HepG2 (cell line): Measurements from ENCODE around the gene HCRTR1. TPM values are rescaled to one million over a fixed set of nuclear protein-coding genes. Genes with fewer than 3 reads are reported as not detected.

Experiments used
- BRD4 ChIP-seq: sonication (generic); formaldehyde crosslinking; IDR thresholded peaks from 2 replicates; pipeline ENCODE4 v1.4.0; 2020; ENCODE audit warnings: missing genetic modification reagents
- HMG20B ChIP-seq: conservative IDR thresholded peaks from 2 replicates; pipeline ENCODE4 v1.6.1; 2016; ENCODE audit warnings: missing genetic modification reagents, missing compliant biosample characterization
- HMGA1 ChIP-seq: sonication (generic); formaldehyde crosslinking; conservative IDR thresholded peaks from 2 replicates; pipeline ENCODE4 v1.4.0; 2020; ENCODE audit warnings: missing genetic modification reagents
- MBD4 ChIP-seq: IDR thresholded peaks from 2 replicates; pipeline ENCODE4 v1.6.1; 2012; ENCODE audit warnings: low read length, inconsistent platforms, borderline replicate concordance
- MIXL1 ChIP-seq: IDR thresholded peaks from 2 replicates; pipeline ENCODE4 v1.6.1; 2016
- NCOR1 ChIP-seq: fragments of 200-600 bp; sonication (generic); IDR thresholded peaks from 2 replicates; pipeline ENCODE4 v1.7.0; 2017; ENCODE audit warnings: antibody characterized with exemption, low read length, borderline replicate concordance
- RAD21 ChIP-seq: fragments of 450-650 bp; formaldehyde crosslinking; IDR thresholded peaks from 2 replicates; pipeline ENCODE4 v1.5.0; 2020; ENCODE audit warnings: mild to moderate bottlenecking
- RARA ChIP-seq: IDR thresholded peaks from 2 replicates; pipeline ENCODE4 v1.6.1; 2016; ENCODE audit warnings: missing genetic modification reagents, missing compliant biosample characterization
- SOX13 ChIP-seq, 3 experiments: fragments of 450-650 bp in 1 of 3; sonication (generic) in 1 of 3; formaldehyde crosslinking in 1 of 3; IDR thresholded peaks in 2 of 3; conservative IDR thresholded peaks in 1 of 3; 2 replicates each; pipeline versions ENCODE4 v1.5.0 to v1.6.1; 2016 to 2020; ENCODE audit warnings: antibody characterized with exemption in 1 of 3, mild to moderate bottlenecking in 1 of 3, missing compliant biosample characterization in 1 of 3, missing genetic modification reagents in 1 of 3, moderate library complexity in 1 of 3
- ZBTB40 ChIP-seq, 2 experiments: fragments of 450-650 bp in 1 of 2; sonication (generic) in 1 of 2; formaldehyde crosslinking in 1 of 2; IDR thresholded peaks; 2 replicates each; pipeline versions ENCODE4 v1.6.1 to v1.8.0; 2016 to 2022; ENCODE audit warnings: antibody characterized with exemption in 1 of 2, mild to moderate bottlenecking in 1 of 2, missing genetic modification reagents in 1 of 2
- ZNF343 ChIP-seq: sonication (generic); formaldehyde crosslinking; IDR thresholded peaks from 2 replicates; pipeline ENCODE4 v1.4.0; 2020; ENCODE audit warnings: mild to moderate bottlenecking, missing genetic modification reagents
- ZNF615 ChIP-seq: sonication (generic); formaldehyde crosslinking; IDR thresholded peaks from 2 replicates; pipeline ENCODE4 v1.5.0; 2020; ENCODE audit warnings: mild to moderate bottlenecking, missing genetic modification reagents, borderline replicate concordance
- ZNF770 ChIP-seq: sonication (generic); formaldehyde crosslinking; IDR thresholded peaks from 2 replicates; pipeline ENCODE4 v1.5.0; 2020; ENCODE audit warnings: mild to moderate bottlenecking, missing genetic modification reagents
- polyA plus RNA-seq, 8 experiments: library from polyadenylated mRNA; depleted of rRNA in 3 of 8; stranded (reverse) in 7 of 8; unstranded in 1 of 8; fragments of >200 nt; fragmentation: Illumina TruSeq in 4 of 8; extraction: Trizol in 4 of 8; gene quantifications; 2 replicates each; pipeline versions ENCODE4 v1.2.1 to v1.2.3, GENCODE V29; 2011 to 2016; ENCODE audit warnings: low read depth in 4 of 8, missing spikeins in 1 of 8, mixed read lengths in 1 of 8; ENCODE audit not compliant: insufficient read depth in 1 of 8
- total RNA-seq, 5 experiments: library from RNA; depleted of rRNA; stranded (reverse); fragments of >200 nt; fragmentation: Illumina TruSeq; extraction: Trizol; gene quantifications; 2 replicates each; pipeline ENCODE4 v1.2.3, GENCODE V29; 2016; ENCODE audit warnings: low read depth in 1 of 5

The HCRTR1 gene
- total and polyA plus RNA-seq, 2 of the 13 experiments (the other 11 are each of a cell fraction or from before 2014, with no cell fraction given) = not detected

- TF ChIP-seq ZBTB40 (IDR thresholded peaks at IDR 0.05) = no peak
- no peak for TF ChIP-seq ZBTB40 (CRISPR knock-in tag; IDR thresholded peaks at IDR 0.05)
- TF ChIP-seq MIXL1 (CRISPR knock-in tag) = no peak
- no peak for TF ChIP-seq HMGA1 (CRISPR knock-in tag)
- no peak for TF ChIP-seq RARA (CRISPR knock-in tag)
- TF ChIP-seq SOX13 (IDR thresholded peaks at IDR 0.05) = no peak
- TF ChIP-seq SOX13 (CRISPR knock-in tag; conservative IDR thresholded peaks at IDR 0.05 in 1 of 2, IDR thresholded peaks at IDR 0.05 in 1 of 2) = no peak
- no peak for TF ChIP-seq ZNF615 (CRISPR knock-in tag)
- TF ChIP-seq HMG20B (CRISPR knock-in tag) = no peak
- TF ChIP-seq MBD4 = no peak
- no peak for TF ChIP-seq ZNF343 (CRISPR knock-in tag)
- TF ChIP-seq RAD21 (CRISPR knock-in tag) = no peak
- TF ChIP-seq NCOR1 = no peak
- TF ChIP-seq BRD4 (CRISPR knock-in tag) = no peak
- TF ChIP-seq ZNF770 (CRISPR knock-in tag) = no peak
- TF ChIP-seq, all 625 proteins: peak for 0
Measured at GRCh38 chr1:31657972-31658510, 40.6 kb downstream of the HCRTR1 start (continued).
